GM19025 (cell line): ENCODE results near the gene CCDC174.

Source experiments
- ATAC-seq: cut with Tn5 transposase; IDR thresholded peaks from one replicate; pipeline ENCODE4 v1.9.1; 2021; ENCODE audit warnings: mild to moderate bottlenecking, low read depth, moderate library complexity; ENCODE audit not compliant: unreplicated experiment

The CCDC174 gene

GRCh38 chr3:14624498-14624897 lies 27.1 kb upstream of the CCDC174 start:
- no peak for ATAC-seq

GRCh38 chr3:14625443-14625842 lies 26.1 kb upstream of the CCDC174 start:
- ATAC-seq = no peak

GRCh38 chr3:14627815-14628214 lies 23.7 kb upstream of the CCDC174 start:
- no peak for ATAC-seq

GRCh38 chr3:14628406-14628805 lies 23.2 kb upstream of the CCDC174 start:
- ATAC-seq = no peak

- no peak for ATAC-seq
Observed at GRCh38 chr3:14630404-14631100, 21.0 kb upstream of the CCDC174 start.

GRCh38 chr3:14631101-14631497 lies 20.5 kb upstream of the CCDC174 start:
- no peak for ATAC-seq

- ATAC-seq = no peak
Observed at GRCh38 chr3:14631687-14632441, 19.7 kb upstream of the CCDC174 start.

GRCh38 chr3:14632442-14632930 lies 19.1 kb upstream of the CCDC174 start:
- no peak for ATAC-seq

- ATAC-seq = no peak
Observed at GRCh38 chr3:14633417-14633816, 18.1 kb upstream of the CCDC174 start.

GRCh38 chr3:14633819-14634424 lies 17.6 kb upstream of the CCDC174 start:
- no peak for ATAC-seq

GRCh38 chr3:14634763-14635400 lies 16.7 kb upstream of the CCDC174 start:
- ATAC-seq = no peak

- no peak for ATAC-seq
Observed at GRCh38 chr3:14636496-14637087, 15.0 kb upstream of the CCDC174 start.

GRCh38 chr3:14640157-14640562 lies 11.4 kb upstream of the CCDC174 start:
- ATAC-seq = no peak

- ATAC-seq = no peak
Observed at GRCh38 chr3:14640734-14641133, 10.8 kb upstream of the CCDC174 start.

- ATAC-seq = no peak
Observed at GRCh38 chr3:14641346-14641745, 10.2 kb upstream of the CCDC174 start.

GRCh38 chr3:14645453-14645852 lies 6.1 kb upstream of the CCDC174 start:
- ATAC-seq = no peak

- no peak for ATAC-seq
Observed at GRCh38 chr3:14646131-14646573, 5.4 kb upstream of the CCDC174 start.

- no peak for ATAC-seq
Observed at GRCh38 chr3:14646589-14647413, 4.8 kb upstream of the CCDC174 start.
